GM03348 (cell line): Measurements from ENCODE around the gene FOLR2.
"Not testable (repeated sequence)": the region's sequence is repeated elsewhere in the genome, so short reads cannot be mapped to it uniquely, and the experiment has no call there.

ENCODE experiments used
- DNase-seq: peaks from one replicate; pipeline ENCODE4 v3.0.0; 2012; ENCODE audit warnings: low spot score

Gene FOLR2

DNA sequence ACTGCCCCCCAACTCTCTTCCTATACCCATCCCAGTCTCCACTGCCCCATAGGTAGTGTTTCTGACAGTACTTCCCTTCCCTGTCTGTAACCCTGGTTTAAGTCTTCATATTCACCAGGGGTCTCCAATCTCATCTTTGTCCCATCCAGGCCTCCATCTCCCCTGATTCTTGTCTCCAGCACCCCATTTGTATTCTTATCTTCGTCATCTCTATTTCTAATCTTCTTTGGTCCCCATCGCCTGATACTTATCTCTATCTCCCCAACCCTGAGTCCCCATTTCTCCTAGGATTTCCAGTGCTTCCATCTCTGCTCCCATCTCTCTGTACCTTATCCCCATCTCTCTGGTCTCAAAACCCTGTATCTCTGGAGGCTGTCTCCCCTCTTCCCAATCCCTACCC lies 25.5 kb downstream of the FOLR2 start:
- DNase-seq = no peak

DNA sequence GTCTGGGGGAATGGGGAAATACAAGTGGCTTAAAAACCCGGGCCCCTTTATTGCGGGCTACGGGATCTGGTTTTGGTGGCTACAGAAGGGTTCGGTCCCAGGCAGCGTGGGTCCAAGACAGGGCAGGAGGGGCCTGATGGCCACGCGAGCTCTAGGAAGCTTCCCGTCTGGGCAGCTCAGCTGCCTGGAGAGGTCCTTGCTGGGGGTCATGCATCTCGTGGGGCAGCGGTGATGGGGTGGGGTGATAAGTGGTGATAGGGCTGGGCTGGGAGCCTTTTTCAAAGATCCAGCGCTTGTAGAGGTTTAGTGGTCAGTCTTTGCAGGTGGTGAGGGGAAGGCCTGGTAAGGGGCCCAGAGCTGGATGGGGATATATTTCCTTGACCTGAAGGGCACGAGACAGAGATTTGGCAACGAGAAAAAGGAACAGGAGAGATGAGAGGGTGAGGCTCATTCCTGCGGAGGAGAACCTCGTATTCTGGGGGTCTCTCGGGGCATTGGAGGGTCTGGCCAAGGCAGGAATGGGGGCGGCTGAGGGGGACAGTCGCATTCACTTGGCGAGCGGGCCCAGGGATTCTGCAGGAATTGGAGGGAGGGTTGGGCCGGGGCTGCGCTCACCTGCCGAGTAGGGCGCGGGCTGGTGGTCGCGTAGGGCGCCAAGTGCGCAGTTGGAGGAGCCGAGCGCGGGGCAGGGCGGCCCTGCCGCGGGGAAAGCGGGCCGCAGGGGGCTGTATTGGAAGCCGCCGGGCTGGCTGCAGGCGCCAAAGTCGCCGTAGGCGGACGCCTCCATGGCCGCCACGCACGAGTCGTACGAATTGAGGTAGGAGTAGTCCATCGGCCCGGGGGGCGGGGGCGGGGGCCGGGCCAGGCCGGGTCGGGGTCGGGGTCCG lies 26.8 kb downstream of the FOLR2 start:
- no peak for DNase-seq

DNA sequence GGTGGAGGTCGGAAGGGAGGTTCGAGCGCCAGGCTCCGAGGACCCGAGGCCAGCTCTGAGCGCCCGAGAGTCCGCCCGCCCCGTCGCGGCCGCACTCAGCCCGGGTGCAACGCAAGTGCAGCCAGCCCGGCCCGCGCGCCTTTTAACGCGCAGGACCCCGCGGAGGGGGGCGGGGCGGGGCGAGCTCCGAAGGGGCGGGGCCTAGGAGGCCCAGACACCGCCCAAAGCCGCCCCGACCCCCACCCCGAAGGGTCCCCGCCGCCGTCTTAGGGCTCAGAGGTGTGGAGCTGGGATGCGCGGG lies 27.4 kb downstream of the FOLR2 start, which contains the start of gene PHOX2A:
Gene PHOX2A (minus strand): TSS at position 117 of the 301 bp plus-strand sequence. CDS start 172 bp downstream, outside the sequence.
- DNase-seq = no peak

DNA sequence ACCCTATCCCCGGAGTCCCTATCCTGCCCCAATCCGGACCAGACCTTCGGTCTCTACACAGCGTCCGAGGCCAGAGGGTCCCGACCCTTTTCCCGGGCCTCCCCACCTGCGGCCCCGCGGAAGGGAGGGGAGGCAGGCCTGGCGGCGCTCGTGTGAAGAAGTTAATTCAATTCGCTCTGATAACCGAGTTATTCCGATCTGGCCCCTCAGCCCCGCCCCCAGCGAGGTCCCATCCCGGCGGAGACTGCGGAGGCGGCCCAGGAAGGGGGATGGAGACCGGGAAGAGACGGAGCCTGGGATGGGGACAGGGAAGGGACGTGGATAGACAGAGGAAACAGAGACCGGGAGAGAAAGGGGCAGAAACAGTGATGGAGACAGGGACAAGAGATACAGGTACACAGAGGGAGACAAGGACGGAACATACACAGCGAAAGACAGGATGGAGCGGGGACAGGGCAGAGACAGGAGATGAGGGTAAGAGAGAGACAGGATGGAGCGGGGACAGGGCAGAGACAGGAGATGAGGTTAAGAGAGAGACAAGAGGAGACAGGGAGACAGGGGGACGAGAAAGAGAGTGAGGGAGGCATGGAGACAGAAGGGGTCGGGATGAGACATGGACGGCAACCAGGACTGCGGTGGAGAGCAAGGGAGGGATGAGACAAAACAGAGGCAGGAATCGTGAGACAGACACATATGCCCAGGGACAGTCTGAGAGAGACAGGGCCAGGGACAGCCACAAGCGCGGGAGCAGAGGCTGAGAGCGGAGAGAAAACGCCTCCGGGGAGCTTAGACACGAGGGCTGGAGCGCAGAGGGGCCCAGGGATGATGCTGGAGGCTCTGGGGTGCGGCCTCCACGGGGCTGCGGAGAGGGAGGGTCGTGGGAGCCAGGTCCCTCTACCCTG lies 28.0 kb downstream of the FOLR2 start:
- DNase-seq = no peak

DNA sequence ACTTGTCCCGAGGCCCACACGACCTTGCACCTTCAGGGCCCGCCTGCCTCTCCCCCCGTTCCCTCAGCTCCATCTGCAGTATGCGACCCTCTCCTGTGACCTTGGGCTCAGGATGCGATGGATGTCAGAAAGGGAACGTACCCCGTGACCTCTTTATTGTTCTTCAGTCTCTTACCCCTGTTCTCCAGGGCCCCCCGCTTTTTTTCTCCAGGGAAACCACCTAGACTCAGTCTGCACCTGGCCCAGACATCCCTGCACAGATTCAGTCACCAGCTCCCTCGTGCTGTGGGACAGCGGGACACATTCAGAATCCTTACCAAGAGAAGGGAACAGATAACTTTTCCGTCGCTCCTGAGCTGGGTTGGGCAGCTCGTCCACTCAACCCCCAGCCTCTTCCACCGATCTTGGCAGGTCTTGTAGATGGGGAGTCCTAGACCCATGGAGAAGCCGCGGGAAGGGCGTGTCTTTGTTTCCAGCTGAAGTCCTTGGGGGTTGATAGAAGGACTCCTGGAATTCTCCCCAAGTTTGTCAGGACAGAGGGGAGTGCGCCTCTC lies 28.7 kb downstream of the FOLR2 start:
- DNase-seq = no peak

DNA sequence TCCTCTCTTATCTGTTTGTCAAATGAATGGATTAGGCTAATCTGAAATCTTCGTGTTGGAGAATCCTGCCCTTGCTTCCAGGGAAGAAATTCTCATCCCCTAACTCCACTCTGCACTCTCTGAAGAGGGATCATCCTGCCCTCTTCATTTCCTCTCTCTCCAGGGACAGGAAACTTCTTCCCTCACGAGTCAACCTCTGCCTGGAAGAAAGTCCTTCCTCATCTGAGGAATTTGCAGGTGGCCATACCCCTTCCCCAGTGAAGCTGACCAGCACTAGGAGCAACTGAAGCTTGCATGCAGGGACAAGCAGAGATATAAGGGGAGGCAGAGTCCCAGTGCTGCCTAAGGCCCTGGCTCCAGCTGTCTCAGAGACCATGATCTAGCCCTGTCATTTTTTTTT lies 31.0 kb downstream of the FOLR2 start:
- no peak for DNase-seq

DNA sequence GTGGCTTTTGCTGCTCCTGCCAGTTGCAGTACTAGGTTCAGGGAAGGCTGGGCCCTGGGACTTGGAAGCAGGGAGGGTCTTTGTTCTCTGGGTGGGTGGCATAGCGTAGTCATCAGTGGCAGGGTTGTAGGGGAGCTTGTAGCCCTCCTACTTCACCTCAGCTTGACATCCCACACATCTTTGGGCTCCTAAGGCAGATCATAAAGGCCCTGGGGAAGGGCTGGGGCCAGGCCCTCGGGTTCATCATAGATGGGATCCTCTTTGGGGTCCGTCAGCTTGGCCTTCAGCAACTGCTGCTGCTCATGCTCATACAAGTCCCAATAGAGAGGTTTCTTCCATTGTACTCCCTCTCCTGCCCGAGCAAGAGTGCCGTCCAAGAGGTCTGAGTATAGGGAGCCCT lies 33.4 kb downstream of the FOLR2 start:
- no peak for DNase-seq

DNA sequence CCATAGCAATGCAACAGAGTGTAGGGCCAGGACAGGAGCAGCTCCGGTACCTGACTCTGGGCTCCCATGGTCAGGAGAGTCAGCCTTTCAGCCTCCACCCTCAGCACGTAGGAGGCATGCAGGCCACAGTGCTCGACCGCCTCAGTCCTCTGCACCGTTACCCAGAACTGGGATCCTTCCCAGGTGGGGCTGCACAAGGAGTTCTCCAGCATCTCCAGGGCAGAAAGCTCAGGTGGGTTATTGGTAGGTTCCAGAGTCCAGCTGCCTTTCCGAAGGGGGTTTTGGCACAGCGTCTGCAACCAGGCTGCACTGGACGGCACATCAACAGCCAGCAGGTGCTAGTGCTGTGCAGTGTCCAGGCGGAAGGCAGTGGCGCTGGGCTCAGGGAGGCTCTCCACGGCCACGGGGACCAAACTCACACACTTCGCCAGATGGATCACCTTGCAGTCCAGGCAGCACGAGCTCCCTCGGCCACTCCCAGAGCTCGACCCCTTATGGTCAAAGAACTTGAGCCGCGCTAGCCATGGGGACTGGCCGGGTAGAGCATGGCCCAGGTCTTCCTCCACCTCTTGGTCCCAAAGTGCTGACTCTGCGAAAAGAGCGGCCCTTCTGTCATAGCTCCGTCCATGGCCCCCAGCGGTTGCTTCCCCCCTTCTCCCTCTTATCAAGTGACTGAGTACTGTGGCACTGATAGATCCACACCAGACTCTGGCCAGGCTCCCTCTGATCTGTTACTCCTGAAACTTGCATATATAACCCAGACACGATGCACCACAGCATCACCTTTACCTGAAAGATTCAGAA lies 34.3 kb downstream of the FOLR2 start:
- DNase-seq = no peak

DNA sequence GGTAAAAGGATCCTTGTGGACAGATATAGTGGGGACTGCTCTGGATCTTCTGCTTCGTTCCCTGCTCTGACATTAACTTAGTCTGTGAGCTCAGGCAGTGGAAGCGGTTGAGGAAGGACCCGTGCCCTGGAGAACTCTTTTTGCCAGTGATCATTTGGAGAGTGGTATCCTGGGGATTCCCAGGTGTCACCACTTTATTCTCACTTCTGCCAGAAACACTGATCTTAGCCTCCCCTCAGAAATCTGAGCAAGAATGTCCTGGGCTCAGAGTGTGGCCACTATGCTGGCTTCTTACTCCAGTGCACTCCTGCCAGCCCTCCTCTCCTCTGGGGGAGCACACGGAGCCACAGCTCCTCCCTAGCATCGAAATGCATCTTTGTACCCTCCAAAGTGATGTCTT lies 35.0 kb downstream of the FOLR2 start:
- no peak for DNase-seq

DNA sequence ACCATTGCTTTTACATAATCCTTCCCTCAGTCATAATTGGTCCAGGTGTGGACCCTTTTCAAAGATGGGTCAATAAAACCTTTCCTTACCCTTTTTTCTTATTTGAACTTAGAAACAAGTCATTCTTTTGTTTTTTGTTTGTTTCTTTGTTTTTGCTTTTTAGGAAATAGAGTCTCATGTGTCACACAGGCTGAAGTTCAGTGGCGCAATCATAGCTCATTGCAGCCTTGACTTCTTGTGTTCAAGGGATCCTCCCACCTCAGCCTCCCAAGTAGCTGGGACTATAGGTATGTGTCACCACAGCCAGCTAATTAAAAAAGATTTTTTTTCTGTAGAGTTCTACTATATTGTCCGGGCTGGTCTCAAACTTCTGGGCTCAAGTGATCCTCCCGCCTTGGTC lies 36.8 kb downstream of the FOLR2 start:
- DNase-seq = no peak

DNA sequence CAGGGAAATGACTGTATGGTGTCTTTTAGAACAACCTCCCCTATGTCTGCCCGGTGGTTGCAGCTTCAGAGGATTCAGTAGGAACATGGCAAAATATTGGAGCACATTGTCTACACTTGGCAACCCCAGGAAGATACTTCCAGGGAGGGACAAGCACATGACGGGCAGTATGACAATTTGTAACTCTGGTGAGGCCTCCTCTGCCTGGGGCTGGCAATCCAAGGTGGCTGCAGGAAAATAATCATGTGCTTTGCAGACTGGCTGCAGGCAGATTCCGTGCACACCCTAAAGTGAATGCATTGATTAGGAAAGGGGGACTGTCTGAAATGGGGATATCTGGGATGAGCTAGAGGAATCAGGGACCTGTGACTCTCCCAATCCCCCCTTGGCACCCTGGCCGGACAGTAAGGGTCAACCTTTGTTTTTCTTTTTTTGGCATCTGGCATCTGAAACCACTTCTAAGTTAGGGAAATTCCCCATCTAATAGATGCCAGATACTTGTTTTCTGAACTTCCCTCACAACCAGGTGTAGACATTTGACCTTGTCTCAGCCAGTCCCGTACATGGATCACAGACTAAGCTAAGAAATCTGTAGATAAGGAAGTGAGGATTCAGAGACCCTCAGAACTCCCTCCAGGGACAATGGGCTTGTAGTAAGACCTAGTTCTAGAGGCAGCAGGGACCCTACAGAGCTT lies 37.9 kb downstream of the FOLR2 start:
- no peak for DNase-seq

DNA sequence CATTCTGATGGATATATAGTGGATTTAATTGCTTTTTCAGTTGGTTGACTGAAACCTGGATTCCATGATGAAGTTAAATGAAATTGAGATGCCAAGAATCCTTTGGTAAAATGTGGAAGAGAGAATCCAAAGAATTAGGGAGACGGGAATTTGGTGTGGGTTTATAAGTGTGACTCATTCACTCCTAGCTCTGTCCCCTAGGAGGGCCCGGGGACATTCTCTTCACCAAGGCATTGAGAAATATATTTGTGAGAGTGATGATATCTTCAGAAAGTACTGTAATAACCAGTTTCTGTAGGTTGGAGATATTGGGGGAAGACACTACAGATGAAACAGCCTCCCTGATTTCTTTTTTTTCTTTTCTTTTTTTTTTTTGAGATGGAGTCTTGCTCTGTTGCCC lies 41.0 kb downstream of the FOLR2 start:
- DNase-seq = no peak

DNA sequence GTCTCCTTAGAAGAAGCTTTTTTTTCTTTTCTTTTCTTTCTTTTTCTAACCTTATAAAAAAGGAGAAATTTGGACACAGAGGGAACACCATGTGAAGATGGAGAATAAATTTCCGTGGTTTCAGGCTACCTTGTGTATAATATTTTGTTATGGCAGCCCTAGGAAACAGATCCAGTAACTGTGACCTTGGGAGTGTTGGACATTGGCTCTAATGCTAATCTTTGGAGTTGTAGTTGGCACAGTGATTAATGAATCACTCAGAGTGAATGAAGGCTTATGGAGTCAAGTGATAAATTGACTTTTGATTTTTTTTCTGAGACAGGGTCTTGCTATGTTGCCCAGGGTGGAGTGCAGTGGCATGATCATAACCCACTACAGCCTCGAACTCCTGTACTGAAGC lies 42.9 kb downstream of the FOLR2 start:
- DNase-seq = no peak

DNA sequence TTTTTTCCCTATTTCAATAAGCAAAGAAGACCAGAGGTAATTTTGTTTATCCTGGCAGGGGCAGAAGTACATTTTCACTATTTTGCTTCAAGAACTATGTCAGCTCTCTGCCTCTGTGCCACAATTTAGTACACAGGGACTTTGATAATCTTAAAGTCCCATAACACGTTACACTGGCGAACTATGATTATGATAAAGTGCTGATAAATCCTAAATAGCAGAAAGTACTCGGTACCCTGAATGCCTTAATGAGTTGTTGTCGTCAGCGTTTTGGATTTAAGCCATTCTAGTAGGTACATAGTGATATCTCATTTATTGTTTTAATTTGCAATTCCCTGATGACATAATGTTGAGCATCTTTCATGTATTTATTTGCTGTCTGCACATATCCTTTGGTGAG lies 44.0 kb downstream of the FOLR2 start:
- DNase-seq = no peak

DNA sequence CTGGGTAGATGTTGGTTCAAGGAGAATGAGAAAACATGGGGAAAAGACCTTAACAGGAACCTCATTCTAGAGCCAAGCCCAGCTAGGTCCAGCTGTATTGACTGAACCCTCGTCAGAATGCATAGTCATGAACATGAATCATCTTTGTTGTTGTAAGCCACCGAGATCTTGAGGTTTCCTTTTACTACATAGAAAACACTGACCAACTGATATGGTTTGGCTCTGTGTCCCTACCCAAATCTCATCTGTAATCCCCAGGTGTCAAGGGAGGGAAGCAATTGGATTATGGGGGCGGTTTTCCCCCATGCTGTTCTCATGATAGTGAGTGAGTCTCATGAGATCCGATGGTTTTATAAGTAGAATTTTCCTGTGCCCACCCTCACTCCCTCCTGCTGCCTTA lies 46.8 kb downstream of the FOLR2 start:
- no peak for DNase-seq

DNA sequence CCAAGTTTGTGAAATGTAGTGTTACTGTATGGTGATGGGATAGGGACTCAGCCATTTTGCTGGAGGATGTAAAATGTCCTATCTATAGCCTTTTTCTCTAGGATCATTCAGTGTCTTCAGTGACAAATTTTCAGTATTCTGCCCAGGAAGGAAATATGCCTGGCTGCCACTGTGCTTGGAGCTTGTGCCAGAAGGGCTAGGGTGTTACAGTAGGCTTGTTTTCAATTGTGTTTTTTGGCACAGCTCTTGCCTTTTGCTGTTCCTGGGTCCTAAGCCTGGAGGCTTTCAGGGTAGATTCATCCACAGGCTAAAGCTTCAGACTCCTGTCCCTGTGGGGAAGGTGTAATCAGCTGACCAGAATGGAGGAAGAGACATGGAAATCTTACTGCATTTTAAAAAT lies 49.4 kb downstream of the FOLR2 start:
- DNase-seq = no peak

DNA sequence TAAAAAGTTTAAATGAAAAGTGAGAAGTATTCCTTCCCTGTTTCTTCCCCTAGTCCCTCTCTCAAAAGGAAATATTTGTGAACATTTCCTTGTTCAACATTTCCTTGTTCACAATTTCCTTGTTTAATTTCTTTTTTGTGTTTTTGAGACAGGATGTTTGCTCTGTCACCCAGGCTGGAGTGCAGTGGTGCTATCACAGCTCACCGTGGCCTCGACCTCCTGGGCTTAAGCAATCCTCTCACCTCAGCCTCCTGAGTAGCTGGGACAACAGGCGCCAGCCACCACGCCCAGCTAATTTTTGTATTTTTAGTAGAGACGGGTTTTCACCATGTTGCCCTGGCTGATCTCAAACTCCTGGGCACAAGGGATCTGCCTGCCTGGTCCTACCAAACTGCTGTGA lies 50.4 kb downstream of the FOLR2 start:
- not testable (repeated sequence) for DNase-seq

DNA sequence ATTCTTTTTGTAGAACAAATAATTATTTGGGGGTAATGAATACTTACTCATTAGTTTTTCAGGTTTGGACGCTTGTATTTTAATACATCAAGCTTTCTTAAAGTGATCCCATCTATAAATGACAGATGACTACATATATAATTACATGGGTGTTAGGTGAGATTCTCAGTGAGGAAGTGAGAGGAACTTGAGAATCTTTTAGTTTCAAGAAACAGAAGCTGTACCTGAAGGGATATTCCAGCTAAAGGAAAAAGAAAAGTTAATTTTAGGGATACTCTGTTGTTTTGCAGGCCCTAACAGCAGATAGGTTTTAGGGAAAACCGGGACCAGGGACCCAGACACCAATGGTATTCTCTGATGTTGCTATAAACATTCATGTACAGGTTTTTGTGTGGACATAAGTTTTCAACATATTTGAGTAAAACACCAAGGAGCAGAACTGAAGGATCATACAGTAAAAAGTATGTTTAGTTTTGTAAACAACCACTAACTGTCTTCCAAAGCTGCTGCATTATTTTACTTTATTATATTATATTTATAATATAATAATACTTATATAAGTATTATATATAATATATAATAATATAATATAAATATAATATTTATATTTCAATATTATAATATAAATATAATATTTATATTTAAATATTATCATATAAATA lies 51.5 kb downstream of the FOLR2 start:
- DNase-seq = no peak
